ENCODE results near the gene PRR5. TPM values are rescaled to one million over a fixed set of nuclear protein-coding genes. Genes with fewer than 3 reads are reported as not detected.

Gene PRR5
- total and polyA plus RNA-seq, 7 donors, result 0.48 to 2.9 (median 1.6) TPM

- Histone ChIP-seq H3K9me3 (no peaks in the 10 kb centered on the region), H3K27me3 (ENCODE audit: insufficient read depth in 3 of 3, low read length in 2 of 3) (peaks cover 0 to 41% (median 20%) of the 10 kb centered on the region in 3 donors), H3K36me3 (ENCODE audit: insufficient read depth in 1 of 2, low read depth in 1 of 2) (no peaks in the 10 kb centered on the region), H3K4me3 (no peak overlapping the region), H3K4me1 (no peaks in the 10 kb centered on the region), H3K27ac (no peak overlapping the region)
- intact Hi-C loops (cut with DNase I), result no loop called here
- DNase-seq (no peak), ATAC-seq (no peak)
- no peak for TF ChIP-seq CTCF (IDR thresholded peaks at IDR 0.05)
- 83 to 97% (median 86%) methylated on average over 4 of the region's 4 CpGs for WGBS, 3 donors
Measured at GRCh38 chr22:44705022-44705297, 3.0 kb downstream of the PRR5 start.

- H3K27me3 ChIP-seq (ENCODE audit: insufficient read depth in 3 of 3, low read length in 2 of 3), result peaks cover 0 to 30% (median 20%) of the 10 kb centered on the region in 3 donors
- DNase-seq (no peak), ATAC-seq (no peak)
- H3K27ac ChIP-seq, result no peak overlapping the region
- WGBS, 3 donors, result 71 to 89% (median 84%) methylated on average over 7 to 8 of the region's 8 CpGs
- TF ChIP-seq CTCF (IDR thresholded peaks at IDR 0.05), result no peak
- no peak overlapping the region for H3K4me3 ChIP-seq
- H3K36me3 ChIP-seq (ENCODE audit: insufficient read depth in 1 of 2, low read depth in 1 of 2), result no peaks in the 10 kb centered on the region
- intact Hi-C loops (cut with DNase I), result no loop called here
- no peaks in the 10 kb centered on the region for H3K9me3 ChIP-seq
- H3K4me1 ChIP-seq, result no peaks in the 10 kb centered on the region
Measured at GRCh38 chr22:44706488-44706887, 4.5 kb downstream of the PRR5 start.

GRCh38 chr22:44707178-44707577 lies 5.2 kb downstream of the PRR5 start:
- ATAC-seq, result no peak
- H3K36me3 ChIP-seq (ENCODE audit: insufficient read depth in 1 of 2, low read depth in 1 of 2), result no peaks in the 10 kb centered on the region
- 92 to 97% (median 94%) methylated on average over 8 to 10 of the region's 10 CpGs for WGBS, 3 donors
- H3K27ac ChIP-seq, result no peak overlapping the region
- no peaks in the 10 kb centered on the region for H3K4me1 ChIP-seq
- no peak for TF ChIP-seq CTCF (IDR thresholded peaks at IDR 0.05)
- H3K27me3 ChIP-seq (ENCODE audit: insufficient read depth in 3 of 3, low read length in 2 of 3), result peaks cover 0 to 25% (median 18%) of the 10 kb centered on the region in 3 donors
- no peak overlapping the region for H3K4me3 ChIP-seq
- no peaks in the 10 kb centered on the region for H3K9me3 ChIP-seq
- DNase-seq, result no peak
- intact Hi-C loops (cut with DNase I), result no loop called here

GRCh38 chr22:44707752-44708151 lies 5.7 kb downstream of the PRR5 start:
- H3K36me3 ChIP-seq (ENCODE audit: insufficient read depth in 1 of 2, low read depth in 1 of 2), result no peaks in the 10 kb centered on the region
- 94 to 97% (median 94%) methylated on average over 11 of the region's 11 CpGs for WGBS, 3 donors
- no peaks in the 10 kb centered on the region for H3K9me3 ChIP-seq
- no peak overlapping the region for H3K27ac ChIP-seq
- ATAC-seq, result no peak
- no peaks in the 10 kb centered on the region for H3K4me1 ChIP-seq
- no peak overlapping the region for H3K4me3 ChIP-seq
- peaks cover 0 to 20% (median 13%) of the 10 kb centered on the region in 3 donors for H3K27me3 ChIP-seq (ENCODE audit: insufficient read depth in 3 of 3, low read length in 2 of 3)
- no peak for TF ChIP-seq CTCF (IDR thresholded peaks at IDR 0.05)
- no peak for DNase-seq
- intact Hi-C loops (cut with DNase I), result no loop called here

- 89 to 92% (median 91%) methylated on average over 11 to 12 of the region's 12 CpGs for WGBS, 3 donors
- Histone ChIP-seq H3K9me3 (no peaks in the 10 kb centered on the region), H3K27ac (no peak overlapping the region), H3K4me1 (no peaks in the 10 kb centered on the region), H3K27me3 (ENCODE audit: insufficient read depth in 3 of 3, low read length in 2 of 3) (peaks cover 0 to 6% (median 1%) of the 10 kb centered on the region in 3 donors), H3K36me3 (ENCODE audit: insufficient read depth in 1 of 2, low read depth in 1 of 2) (no peaks in the 10 kb centered on the region), H3K4me3 (no peak overlapping the region)
- intact Hi-C loops (cut with DNase I), result loop anchor here in 1 of 2 donors (5.0 kb wide), 1 partner anchor 1108 kb away; no protein-coding TSS in a partner anchor
- no peak for ATAC-seq
- no peak for TF ChIP-seq CTCF (IDR thresholded peaks at IDR 0.05)
- no peak for DNase-seq
Measured at GRCh38 chr22:44709881-44710392, 7.9 kb downstream of the PRR5 start.

All from psoas muscle (tissue), 8 donors.